K562 (cell line): ENCODE measurements around the gene SLC26A11. TPM values are rescaled to one million over a fixed set of nuclear protein-coding genes. Genes with fewer than 3 reads are reported as not detected.

Experiments
- ATAC-seq: fragments of 200-7000 bp; cut with Tn5 transposase; 3 replicates; pipeline ENCODE4 v1.9.1; 2020; ENCODE audit warnings: moderate library complexity
- BruUV-seq: library from RNA; stranded (reverse); fragments of 400-500 nt; replicated peaks from 2 replicates; lab custom pipeline; 2021; lab: Mats Ljungman, UMichigan
- CTCF ChIA-PET: fragments of 300-600 bp; formaldehyde crosslinking; extraction: SDS; loops from one replicate; lab custom pipeline; 2021; ENCODE audit warnings: low intra/inter-chr PET ratio; lab: Yijun Ruan, JAX
- POLR2A ChIA-PET: fragments of 300-600, 350-650 bp; sonication (Branson Sonifier 250); formaldehyde crosslinking; extraction: SDS; loops from one replicate; lab custom pipeline; 2021; ENCODE audit warnings: antibody characterized with exemption, inconsistent platforms; lab: Yijun Ruan, JAX
- DNase-seq, 4 experiments: peaks; one replicate each; pipeline versions ENCODE4 v3.0.0 to v3.0.0-alpha.2; 2011 to 2018; ENCODE audit warnings: low spot score in 3 of 4, mixed read lengths in 3 of 4; ENCODE audit errors: extremely low read depth in 1 of 4
- FAIRE-seq: peaks from 2 replicates; lab custom pipeline; 2011; peaks lifted over from hg19 to GRCh38; lab: Jason Lieb, UNC
- H2AFZ ChIP-seq: 2 replicates; pipeline ENCODE4 v1.6.0; 2011; ENCODE audit warnings: low read depth, low read length, control low read depth, inconsistent platforms
- H3K27ac ChIP-seq: fragments of 200-600 bp; 3 replicates; pipeline ENCODE4 v1.8.0; 2011; ENCODE audit warnings: low read depth, mild to moderate bottlenecking, control low read depth, inconsistent platforms, low read length, moderate library complexity, mixed read lengths; ENCODE audit errors: extremely low read depth
- H3K27me3 ChIP-seq, 2 experiments: fragments of 300-600 bp in 1 of 2; 2 replicates in 1 of 2; 3 replicates in 1 of 2; pipeline versions ENCODE4 v1.6.0 to v1.8.0; 2011; ENCODE audit warnings: inconsistent platforms in 2 of 2, low read length in 2 of 2, mild to moderate bottlenecking in 1 of 2, mixed read lengths in 1 of 2, moderate library complexity in 1 of 2; ENCODE audit not compliant: control insufficient read depth in 2 of 2, insufficient read depth in 2 of 2
- H3K36me3 ChIP-seq: fragments of 300-600 bp; 3 replicates; pipeline ENCODE4 v1.8.0; 2011; ENCODE audit warnings: mild to moderate bottlenecking, low read length, inconsistent platforms; ENCODE audit not compliant: control insufficient read depth, insufficient read depth
- H3K4me1 ChIP-seq, 2 experiments: fragments of 200-600 bp in 1 of 2; replicated peaks in 1 of 2; 2 replicates in 1 of 2; 3 replicates in 1 of 2; pipeline versions ENCODE4 v1.5.1 to v1.8.0; 2011; ENCODE audit warnings: inconsistent platforms in 2 of 2, low read length in 2 of 2, mild to moderate bottlenecking in 1 of 2, mixed read lengths in 1 of 2, moderate library complexity in 1 of 2; ENCODE audit not compliant: control insufficient read depth in 2 of 2, insufficient read depth in 2 of 2
- H3K4me2 ChIP-seq: 2 replicates; pipeline ENCODE4 v1.6.1; 2011; ENCODE audit warnings: low read length, control low read depth, inconsistent platforms, mixed read lengths; ENCODE audit not compliant: insufficient read depth
- H3K4me3 ChIP-seq: fragments of 200-600 bp; sonication (generic), shearing (Covaris generic); 2 replicates; pipeline ENCODE4 v1.5.1; 2016; ENCODE audit warnings: control low read depth, inconsistent platforms
- H3K79me2 ChIP-seq: fragments of 200-600 bp; 3 replicates; pipeline ENCODE4 v1.8.0; 2011; ENCODE audit warnings: low read length, inconsistent platforms; ENCODE audit not compliant: control insufficient read depth, insufficient read depth
- H3K9ac ChIP-seq, 2 experiments: 2 replicates each; pipeline versions ENCODE4 v1.6.0 to v1.6.1; 2011; ENCODE audit warnings: low read depth in 2 of 2, low read length in 2 of 2, control low read depth in 1 of 2, inconsistent platforms in 1 of 2, mild to moderate bottlenecking in 1 of 2, mixed read lengths in 1 of 2; ENCODE audit not compliant: insufficient read depth in 1 of 2
- H3K9me1 ChIP-seq: one replicate; pipeline ENCODE4 v1.6.0; 2011; ENCODE audit warnings: inconsistent platforms, mild to moderate bottlenecking, low read length, moderate library complexity; ENCODE audit not compliant: control insufficient read depth, insufficient read depth
- H3K9me3 ChIP-seq: replicated peaks from 2 replicates; pipeline ENCODE4 v1.5.1; 2011; ENCODE audit warnings: low read depth, low read length, inconsistent platforms; ENCODE audit not compliant: control insufficient read depth, insufficient read depth
- H4K20me1 ChIP-seq: replicated peaks from 2 replicates; pipeline ENCODE4 v1.6.1; 2011; ENCODE audit warnings: low read length, inconsistent platforms, mixed read lengths; ENCODE audit not compliant: control insufficient read depth, insufficient read depth
- ARID2 ChIP-seq: fragments of 450-650 bp; IDR thresholded peaks from 2 replicates; pipeline ENCODE4 v1.6.1; 2017; ENCODE audit warnings: antibody characterized with exemption, mild to moderate bottlenecking
- DPF2 ChIP-seq: fragments of 450-650 bp; IDR thresholded peaks from 2 replicates; pipeline ENCODE4 v1.6.1; 2016
- FOSL1 ChIP-seq: fragments of 200-800 bp; sonication (Bioruptor generic); conservative IDR thresholded peaks from 2 replicates; pipeline ENCODE4 v1.6.1; 2016; ENCODE audit warnings: missing genetic modification characterization, missing compliant biosample characterization
- FOXJ3 ChIP-seq: sonication (generic); formaldehyde crosslinking; IDR thresholded peaks from 2 replicates; pipeline ENCODE4 v1.4.0; 2020; ENCODE audit warnings: mild to moderate bottlenecking, missing genetic modification reagents
- GABPA ChIP-seq: fragments of 200-800 bp; sonication (Bioruptor generic); conservative IDR thresholded peaks from 2 replicates; pipeline ENCODE4 v1.6.1; 2016; ENCODE audit warnings: low read depth, missing genetic modification characterization, missing compliant biosample characterization
- JUN ChIP-seq, 2 experiments: sonication (generic) in 1 of 2; formaldehyde crosslinking in 1 of 2; IDR thresholded peaks; 2 replicates each; pipeline versions ENCODE4 v1.6.1 to v1.8.0; 2012 to 2022; ENCODE audit warnings: borderline replicate concordance in 2 of 2, mild to moderate bottlenecking in 2 of 2, improper control_type of control experiment in 1 of 2, low read depth in 1 of 2, low read length in 1 of 2, missing genetic modification reagents in 1 of 2
- KDM1A ChIP-seq, 2 experiments: fragments of 450-650 bp; IDR thresholded peaks; 2 replicates each; pipeline ENCODE4 v1.6.1; 2016; ENCODE audit warnings: mild to moderate bottlenecking in 2 of 2
- POLR2G ChIP-seq: fragments of 200-400 bp; formaldehyde crosslinking; IDR thresholded peaks from 2 replicates; pipeline ENCODE4 v1.6.1; 2017; ENCODE audit warnings: low read depth, mild to moderate bottlenecking, antibody characterized with exemption, low read length, moderate library complexity
- ZNF263 ChIP-seq: sonication (generic); formaldehyde crosslinking; IDR thresholded peaks from 2 replicates; pipeline ENCODE4 v1.8.0; 2022; ENCODE audit warnings: mild to moderate bottlenecking, missing genetic modification reagents, borderline replicate concordance
- ZNF699 ChIP-seq: fragments of 250-450 bp; sonication (Bioruptor Pico); IDR thresholded peaks from 2 replicates; pipeline ENCODE4 v1.8.0; 2021; ENCODE audit warnings: mild to moderate bottlenecking, moderate library complexity; ENCODE audit not compliant: insufficient replicate concordance
- WGBS: fragments of 100-300 bp; shearing (Covaris generic); methylation state at CpG from one replicate; pipeline ENCODE4 v1.1.6; 2016; ENCODE audit warnings: low coverage, mixed read lengths; ENCODE audit not compliant: insufficient coverage; ENCODE audit errors: missing lambda C conversion rate; 5-methylcytosine and 5-hydroxymethylcytosine counted together
- in situ Hi-C: fragments of 300-500 bp; cut with MboI; formaldehyde crosslinking; loops from 4 replicates; pipeline ENCODE4 v1.15.0; 2018; ENCODE audit warnings: inconsistent platforms, mixed read lengths
- intact Hi-C: fragments of 100-400 bp; cut with micrococcal nuclease; formaldehyde crosslinking; loops from 2 replicates; pipeline ENCODE4 v1.14.2; 2022
- polyA plus RNA-seq, 8 experiments: library from polyadenylated mRNA; depleted of rRNA in 4 of 8; stranded (reverse) in 5 of 8; unstranded in 3 of 8; fragments of >200 nt; fragmentation: Nextera tagmentation in 2 of 8; fragmentation: Illumina TruSeq in 1 of 8; extraction: Ambion mirVana in 2 of 8; extraction: Trizol in 1 of 8; gene quantifications; 2 replicates each; pipeline versions ENCODE4 v1.2.1 to v1.2.3, GENCODE V29; 2011 to 2014; ENCODE audit warnings: inconsistent platforms in 1 of 8, missing spikeins in 1 of 8
- total RNA-seq, 7 experiments: library from RNA; depleted of rRNA in 6 of 7; stranded (reverse); fragments of >200 nt in 6 of 7; fragmentation: Illumina TruSeq in 2 of 7; extraction: Trizol in 2 of 7; gene quantifications; 2 replicates each; pipeline versions ENCODE4 v1.2.1 to v1.2.3, GENCODE V29; 2011 to 2021; ENCODE audit warnings: low replicate concordance in 1 of 7
- TF ChIP-seq, protein P1 (sequence below): fragments of 450-650 bp; IDR thresholded peaks from 2 replicates; pipeline ENCODE4 v1.6.1; 2017; ENCODE audit warnings: mild to moderate bottlenecking, moderate library complexity
- TF ChIP-seq, protein P2 (sequence below): fragments of 450-650 bp; IDR thresholded peaks from 2 replicates; pipeline ENCODE4 v1.6.1; 2018; ENCODE audit warnings: mild to moderate bottlenecking, low read depth; ENCODE audit not compliant: partially characterized antibody
- TF ChIP-seq, protein P3 (sequence below): fragments of 250-450 bp; sonication (Bioruptor Pico); IDR thresholded peaks from 2 replicates; pipeline ENCODE4 v1.4.0; 2020

The SLC26A11 gene
- total and polyA plus RNA-seq, 9 of the 15 experiments (the other 6 are each of a cell fraction or from before 2014, with no cell fraction given) = 0.06 to 3.1 (median 1.2) TPM; not detected in 1

DNA sequence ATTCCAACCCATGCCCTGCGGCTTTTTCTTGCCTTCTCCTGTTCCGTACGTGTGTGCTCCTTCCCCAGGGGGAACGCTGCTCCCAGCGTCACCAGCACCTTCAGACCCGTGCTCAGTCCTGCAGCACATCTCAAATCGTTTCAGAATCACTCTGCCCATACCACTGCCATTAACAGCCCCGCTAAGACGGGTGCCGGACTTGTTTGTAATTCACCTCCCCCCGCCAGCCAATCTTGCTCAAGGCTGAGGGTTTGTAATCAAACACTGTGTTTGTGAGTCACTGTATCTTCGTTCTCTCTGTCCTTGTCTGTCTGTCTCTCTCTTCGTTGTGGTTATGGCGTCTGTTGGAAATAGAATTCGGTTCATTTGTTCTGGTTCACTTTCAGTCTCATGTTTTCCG lies 33.1 kb upstream of the SLC26A11 start:
- ChIA-PET POLR2A (no interaction called here), CTCF (no interaction called here)
- H3K27me3 ChIP-seq = peaks cover 74 to 95% of the 10 kb centered on the region in 2 experiments
- in situ Hi-C loops = no loop called here
- H3K4me2 ChIP-seq = peak overlapping the region; percentile 16; the same call in 1 of the 2 replicates
- H3K27ac ChIP-seq = no peak overlapping the region
- intact Hi-C loops = loop anchor here (10.0 kb wide), 1 partner anchor 82 kb away; the partner anchor contains the start of gene GAA
- peaks cover 0 to 29% of the 10 kb centered on the region in 2 experiments; a peak in 3 of 5 replicates for H3K4me1 ChIP-seq
- no peak overlapping the region for H3K4me3 ChIP-seq
- H3K9ac ChIP-seq = no peak overlapping the region
- H2AFZ ChIP-seq = 0 out of 2 replicates have a peak overlapping the region, but pooled peaks have one; percentile 9
- BruUV-seq = no TSS peak
- no peaks in the 10 kb centered on the region for H3K36me3 ChIP-seq
- no peak for ATAC-seq
- 3% methylated on average over 16 of the region's 16 CpGs for WGBS
- H4K20me1 ChIP-seq = no peaks in the 10 kb centered on the region
- no peak for DNase-seq
- TF ChIP-seq, protein P1, sequence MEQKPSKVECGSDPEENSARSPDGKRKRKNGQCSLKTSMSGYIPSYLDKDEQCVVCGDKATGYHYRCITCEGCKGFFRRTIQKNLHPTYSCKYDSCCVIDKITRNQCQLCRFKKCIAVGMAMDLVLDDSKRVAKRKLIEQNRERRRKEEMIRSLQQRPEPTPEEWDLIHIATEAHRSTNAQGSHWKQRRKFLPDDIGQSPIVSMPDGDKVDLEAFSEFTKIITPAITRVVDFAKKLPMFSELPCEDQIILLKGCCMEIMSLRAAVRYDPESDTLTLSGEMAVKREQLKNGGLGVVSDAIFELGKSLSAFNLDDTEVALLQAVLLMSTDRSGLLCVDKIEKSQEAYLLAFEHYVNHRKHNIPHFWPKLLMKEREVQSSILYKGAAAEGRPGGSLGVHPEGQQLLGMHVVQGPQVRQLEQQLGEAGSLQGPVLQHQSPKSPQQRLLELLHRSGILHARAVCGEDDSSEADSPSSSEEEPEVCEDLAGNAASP = no peak
- 0 out of 2 replicates have a peak, but pooled peaks have one; percentile 40 for TF ChIP-seq FOXJ3 (CRISPR knock-in tag)
- TF ChIP-seq, protein P2, sequence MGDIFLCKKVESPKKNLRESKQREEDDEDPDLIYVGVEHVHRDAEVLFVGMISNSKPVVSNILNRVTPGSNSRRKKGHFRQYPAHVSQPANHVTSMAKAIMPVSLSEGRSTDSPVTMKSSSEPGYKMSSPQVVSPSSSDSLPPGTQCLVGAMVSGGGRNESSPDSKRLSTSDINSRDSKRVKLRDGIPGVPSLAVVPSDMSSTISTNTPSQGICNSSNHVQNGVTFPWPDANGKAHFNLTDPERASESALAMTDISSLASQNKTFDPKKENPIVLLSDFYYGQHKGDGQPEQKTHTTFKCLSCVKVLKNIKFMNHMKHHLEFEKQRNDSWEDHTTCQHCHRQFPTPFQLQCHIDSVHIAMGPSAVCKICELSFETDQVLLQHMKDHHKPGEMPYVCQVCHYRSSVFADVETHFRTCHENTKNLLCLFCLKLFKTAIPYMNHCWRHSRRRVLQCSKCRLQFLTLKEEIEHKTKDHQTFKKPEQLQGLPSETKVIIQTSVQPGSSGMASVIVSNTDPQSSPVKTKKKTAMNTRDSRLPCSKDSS = no peak
- no peak for TF ChIP-seq ZNF699 (CRISPR knock-in tag)
- no peak for TF ChIP-seq ARID2
- TF ChIP-seq, protein P3, sequence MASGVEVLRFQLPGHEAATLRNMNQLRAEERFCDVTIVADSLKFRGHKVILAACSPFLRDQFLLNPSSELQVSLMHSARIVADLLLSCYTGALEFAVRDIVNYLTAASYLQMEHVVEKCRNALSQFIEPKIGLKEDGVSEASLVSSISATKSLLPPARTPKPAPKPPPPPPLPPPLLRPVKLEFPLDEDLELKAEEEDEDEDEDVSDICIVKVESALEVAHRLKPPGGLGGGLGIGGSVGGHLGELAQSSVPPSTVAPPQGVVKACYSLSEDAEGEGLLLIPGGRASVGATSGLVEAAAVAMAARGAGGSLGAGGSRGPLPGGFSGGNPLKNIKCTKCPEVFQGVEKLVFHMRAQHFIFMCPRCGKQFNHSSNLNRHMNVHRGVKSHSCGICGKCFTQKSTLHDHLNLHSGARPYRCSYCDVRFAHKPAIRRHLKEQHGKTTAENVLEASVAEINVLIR = no peak
- TF ChIP-seq GABPA (tag) = no peak
- TF ChIP-seq FOSL1 (tag) = peak; percentile 44; the same call in 1 of the 2 replicates
- no peak for TF ChIP-seq DPF2
- TF ChIP-seq KDM1A (IDR thresholded peaks at IDR 0.05) = no peak
- no peak for TF ChIP-seq POLR2G
- no peak for TF ChIP-seq JUN (IDR thresholded peaks at IDR 0.05; ENCODE audit: borderline replicate concordance, low read depth, low read length)
- no peak for TF ChIP-seq JUN (CRISPR knock-in tag; IDR thresholded peaks at IDR 0.05; ENCODE audit: borderline replicate concordance)
- TF ChIP-seq ZNF263 (CRISPR knock-in tag) = no peak
- H3K9me3 ChIP-seq = no peaks in the 10 kb centered on the region; the same call in 1 of the 2 replicates
- H3K79me2 ChIP-seq = no peaks in the 10 kb centered on the region
- no peak for FAIRE-seq
- no peaks in the 10 kb centered on the region for H3K9me1 ChIP-seq
